Measurements from ENCODE around the gene C1orf35.

C1orf35 gene

DNA sequence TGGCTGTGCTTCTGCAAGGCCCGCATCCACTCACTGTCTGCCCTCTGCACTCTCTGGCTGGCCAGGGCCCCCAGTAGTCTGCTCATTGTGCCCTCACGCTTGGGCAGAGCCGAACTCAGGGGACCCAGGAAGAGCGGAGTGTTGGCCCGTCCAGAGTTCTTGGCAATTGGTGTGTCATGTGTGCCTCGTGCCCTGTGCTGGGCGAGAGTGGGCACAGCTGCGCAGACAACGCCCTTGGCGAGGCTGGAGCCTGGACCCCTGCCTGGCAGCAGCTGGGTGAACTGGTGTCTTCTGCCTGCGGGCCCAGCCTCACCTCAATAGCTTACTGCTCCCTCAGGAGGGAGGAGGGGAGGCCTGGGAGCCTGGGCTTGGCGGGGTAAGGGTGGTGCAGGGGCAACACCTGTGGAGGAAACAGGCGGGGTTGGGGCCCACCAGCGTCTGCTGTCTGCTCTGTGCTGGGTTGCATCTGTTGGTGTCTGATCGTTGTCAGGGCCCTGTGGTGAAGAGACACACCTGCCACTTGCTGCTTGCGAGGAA is 39.1 kb upstream of the C1orf35 start:
- no peak for DNase-seq

DNA sequence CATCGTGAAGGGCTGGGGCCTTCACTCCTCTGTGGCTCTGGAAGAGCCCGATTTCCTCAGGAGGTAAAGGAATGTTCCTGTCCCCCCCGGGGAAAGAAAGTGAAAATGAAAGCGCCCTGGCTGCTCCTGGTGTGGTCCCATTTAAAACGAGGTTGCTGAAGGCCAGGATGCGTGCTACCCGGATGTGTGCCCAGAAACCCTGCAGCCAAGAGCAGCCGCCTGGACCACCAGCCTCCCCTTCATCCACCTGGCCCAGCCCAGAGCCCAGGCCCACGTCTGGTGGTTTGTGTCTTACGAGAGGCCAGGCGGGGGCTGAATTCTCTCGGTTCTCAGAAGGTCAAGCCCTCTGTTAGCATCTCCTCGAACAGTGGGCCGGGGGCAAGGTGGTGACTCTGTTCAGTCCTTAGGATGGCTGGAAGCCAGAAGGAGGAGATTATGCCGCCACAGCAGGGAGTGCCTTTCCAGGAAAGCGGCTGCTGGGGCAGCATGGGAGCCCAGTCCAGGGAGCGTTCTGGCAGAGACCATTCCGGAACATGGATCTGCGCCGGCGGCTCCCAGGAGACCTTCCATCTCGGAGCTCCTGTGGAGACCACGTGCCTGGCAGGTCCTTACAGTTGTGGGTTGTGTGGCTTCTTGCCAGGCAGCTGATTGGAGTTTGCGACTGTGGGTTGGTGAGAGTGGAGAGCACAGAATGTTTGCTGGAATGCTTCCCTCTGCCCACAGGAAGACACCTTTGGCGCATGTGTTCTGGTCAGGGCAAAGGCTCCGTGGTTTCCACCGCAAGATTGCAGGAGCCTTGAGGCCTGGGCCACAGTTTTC is 38.3 kb upstream of the C1orf35 start:
- DNase-seq: no peak

DNA sequence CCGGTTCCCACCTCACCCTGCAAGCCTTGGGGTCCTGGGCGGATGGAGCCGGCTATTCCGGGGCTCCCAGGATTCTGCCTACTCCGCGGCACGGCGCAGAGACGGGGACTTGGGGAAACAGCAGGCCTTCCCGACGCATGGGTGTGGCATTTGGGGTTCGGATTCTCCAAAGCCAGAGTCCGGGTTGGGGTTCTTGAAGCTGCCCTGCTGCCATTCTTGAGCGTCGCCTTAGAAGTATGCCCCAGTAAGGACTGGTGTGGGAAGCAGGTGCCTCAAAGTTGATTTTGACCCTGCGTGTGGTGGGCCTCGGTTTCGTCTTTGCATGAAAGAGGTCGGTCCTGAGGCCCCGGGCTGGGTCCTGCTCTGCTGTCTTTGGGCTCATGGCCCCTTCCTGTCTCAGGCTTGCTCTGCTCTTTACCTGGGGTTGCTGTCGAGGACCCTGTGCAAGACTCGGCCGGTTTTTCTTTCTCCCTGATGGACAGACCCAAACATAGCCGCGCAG is 37.6 kb upstream of the C1orf35 start:
- peak in 1 of 2 donors; percentile 29 for DNase-seq

DNA sequence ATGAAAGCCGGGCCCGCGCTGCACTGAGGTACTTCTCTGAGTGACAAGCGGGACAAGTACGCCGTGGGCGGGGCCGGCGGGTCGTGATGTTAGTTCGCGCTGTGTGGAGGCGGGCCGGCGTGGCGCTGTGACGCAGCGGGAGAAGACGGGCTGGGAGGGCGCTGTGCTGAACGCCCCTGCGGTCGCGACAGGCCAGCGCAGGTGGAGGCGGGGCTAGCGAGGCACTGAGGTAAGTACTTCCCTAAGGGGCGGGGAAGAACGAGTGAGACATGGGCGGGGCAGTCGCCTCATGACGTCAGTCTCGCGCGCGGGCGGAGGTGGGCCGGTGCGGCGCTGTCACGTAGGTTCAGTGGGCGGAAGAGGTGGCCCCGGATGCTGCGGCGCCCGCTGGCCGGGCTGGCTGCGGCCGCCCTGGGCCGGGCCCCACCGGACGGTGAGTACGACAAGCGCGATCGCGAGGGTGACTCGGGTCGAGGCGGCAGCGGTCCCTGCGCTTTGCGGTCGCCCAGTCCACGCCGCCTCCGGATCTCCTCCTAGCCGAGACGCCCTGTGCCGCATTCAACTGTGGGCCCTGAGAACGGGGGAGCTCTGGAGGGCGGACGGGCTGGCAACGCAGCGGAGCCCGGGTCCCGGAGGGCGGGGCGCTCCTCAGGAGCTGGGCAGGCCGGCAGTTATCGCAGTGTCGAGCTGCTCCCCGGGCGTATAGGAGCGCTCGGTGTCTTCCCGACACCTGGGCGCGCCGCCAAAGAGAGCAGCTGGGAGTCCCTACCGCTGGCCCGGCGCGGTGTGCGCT is 37.0 kb upstream of the C1orf35 start, which contains the start of gene GUK1:
GUK1 (plus strand) TSS at position 349 of the 793 bp plus-strand sequence; CDS start at position 373, 24 bp downstream.
- peak; percentile 100 for DNase-seq

DNA sequence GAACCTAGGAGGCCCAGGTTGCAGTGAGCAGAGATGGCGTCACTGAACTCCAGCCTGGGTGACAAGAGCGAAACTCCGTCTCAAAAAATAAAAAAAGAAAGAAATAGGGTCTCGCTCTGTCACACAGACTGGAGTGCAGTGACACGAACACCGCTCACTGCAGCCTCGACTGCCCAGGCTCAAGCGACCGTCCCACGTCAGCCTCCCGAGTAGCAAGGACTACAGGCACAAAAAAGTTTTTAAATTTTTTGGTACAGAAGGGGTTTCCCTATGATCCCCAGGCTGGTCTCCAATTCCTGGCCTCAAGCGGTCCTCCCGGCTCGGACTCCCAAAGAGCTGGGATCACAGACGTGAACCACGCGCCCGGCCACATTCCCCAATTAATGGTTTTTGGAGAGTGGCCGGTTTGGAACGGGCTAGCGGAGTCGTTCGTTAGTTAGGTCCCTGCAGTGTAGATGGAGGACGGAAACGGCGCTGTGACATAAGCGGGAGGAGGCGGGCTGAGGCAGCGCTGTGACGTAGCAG is 36.3 kb upstream of the C1orf35 start:
- DNase-seq: no peak

DNA sequence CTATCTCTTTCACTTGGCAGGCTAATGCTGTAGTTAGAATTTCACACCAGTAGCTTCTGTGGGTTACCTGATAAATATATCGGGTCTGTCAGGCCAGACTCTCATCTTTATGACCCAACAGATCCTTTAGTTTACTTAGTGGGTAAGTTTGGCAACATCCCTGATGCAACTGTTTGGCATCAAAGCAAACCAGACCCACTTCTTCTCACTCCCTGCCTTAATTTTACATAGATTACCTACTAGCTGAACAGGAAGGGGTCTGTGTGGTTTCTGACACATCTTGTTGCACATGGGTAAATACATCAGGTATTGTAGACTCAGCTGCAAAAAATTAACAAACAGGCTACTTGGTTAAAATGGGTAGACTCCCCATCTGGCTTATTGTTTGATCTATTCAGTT is 33.8 kb upstream of the C1orf35 start:
- DNase-seq: no peak

DNA sequence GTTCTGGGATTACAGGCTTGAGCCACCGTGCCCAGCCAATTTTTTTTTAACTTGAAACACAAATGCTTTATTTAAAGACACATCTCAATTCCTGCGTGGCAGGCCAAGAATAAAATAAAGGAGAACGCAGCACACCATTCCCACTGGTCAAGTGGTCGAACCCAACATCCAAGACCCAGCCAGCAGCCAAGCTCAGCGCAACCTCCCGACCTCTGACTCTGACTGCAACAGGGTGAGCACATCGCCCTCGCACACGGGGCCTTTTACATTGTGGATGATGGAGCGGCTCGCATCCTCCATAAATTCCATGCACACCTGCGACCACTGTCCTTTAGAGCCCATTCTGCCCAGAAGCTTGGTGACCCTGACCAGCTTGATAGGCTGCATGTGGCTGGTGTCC is 31.5 kb upstream of the C1orf35 start:
- no peak for DNase-seq

DNA sequence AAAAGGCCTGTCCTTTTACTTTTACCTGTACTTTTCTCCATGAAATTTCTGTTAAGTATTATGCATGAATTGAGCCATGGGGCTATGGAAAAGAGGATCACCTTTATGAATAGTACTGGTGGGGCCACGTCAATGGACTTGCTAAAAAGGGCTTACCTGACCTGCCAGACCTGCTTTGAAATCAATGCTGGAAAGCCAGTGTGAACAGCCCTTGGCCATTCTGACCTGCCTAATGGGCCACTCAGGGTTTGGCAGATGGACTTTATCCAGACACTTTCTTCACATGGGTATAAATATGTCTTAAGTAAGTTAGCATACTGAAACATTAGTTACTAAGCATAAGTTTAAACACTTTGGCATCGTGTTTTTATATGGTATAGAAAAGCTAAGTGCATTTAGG is 28.6 kb upstream of the C1orf35 start:
- DNase-seq: no peak

DNA sequence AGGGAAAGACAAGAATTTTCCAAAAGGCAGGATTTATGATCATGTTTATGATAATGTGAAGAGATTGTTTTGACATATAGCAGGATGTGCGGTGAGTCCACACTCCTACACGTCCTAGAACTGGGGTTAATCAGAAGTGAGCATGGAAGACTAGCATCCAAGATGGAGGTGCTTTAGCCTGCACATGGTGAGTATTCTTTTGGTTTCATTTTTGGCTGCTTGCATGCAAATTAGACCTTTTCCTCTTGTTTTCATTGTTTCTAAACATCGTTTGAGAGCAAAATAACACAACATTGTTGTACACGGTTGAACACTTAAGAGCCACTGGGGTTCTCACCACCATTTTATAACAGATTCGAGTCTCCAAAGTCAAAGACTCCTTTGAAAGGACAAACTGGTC is 22.1 kb upstream of the C1orf35 start:
- DNase-seq: no peak

DNA sequence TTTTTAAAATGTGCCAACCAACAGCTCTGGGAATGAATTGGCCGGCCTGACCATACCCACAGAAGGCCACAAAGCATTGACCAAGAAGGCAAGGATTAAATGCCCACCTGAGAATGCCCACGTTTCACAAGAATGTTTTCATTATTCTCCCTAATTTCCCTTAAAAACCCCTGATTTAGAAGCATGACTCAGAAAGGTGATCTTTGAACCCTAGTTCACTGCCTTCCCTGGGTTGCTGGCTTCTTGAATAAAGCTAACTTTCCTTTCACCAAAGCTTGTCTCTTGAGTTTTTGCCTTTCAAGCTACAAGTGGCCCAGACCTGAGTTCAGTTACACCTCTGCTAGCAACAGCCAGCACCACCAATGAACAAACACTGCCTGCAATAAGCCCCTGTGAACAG is 20.4 kb upstream of the C1orf35 start:
- no peak for DNase-seq

DNA sequence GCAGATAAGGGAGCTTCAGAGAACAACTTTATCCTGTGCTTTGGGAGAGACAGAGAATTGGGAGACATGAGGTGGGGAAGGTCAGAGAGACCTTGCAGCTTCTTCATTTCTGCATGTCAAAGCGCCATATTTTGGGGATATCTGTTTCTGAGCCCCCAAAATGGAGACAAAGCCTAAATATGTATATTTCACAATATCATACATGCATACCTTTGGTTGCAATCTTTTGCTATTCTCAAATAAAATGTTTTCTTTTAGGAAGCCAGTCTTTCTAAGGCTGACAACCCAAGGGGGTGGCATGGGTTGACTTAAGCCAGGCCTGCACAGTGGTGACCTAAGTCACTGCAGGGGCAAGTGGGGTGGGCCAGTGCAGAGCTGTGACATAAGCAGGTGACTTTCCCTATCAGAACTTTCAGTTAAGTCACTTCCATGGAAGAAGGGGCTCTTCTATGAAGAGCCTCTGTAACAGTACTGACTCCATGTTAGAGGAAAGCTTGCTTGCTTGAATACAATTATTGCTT is 19.9 kb upstream of the C1orf35 start:
- no peak for DNase-seq

DNA sequence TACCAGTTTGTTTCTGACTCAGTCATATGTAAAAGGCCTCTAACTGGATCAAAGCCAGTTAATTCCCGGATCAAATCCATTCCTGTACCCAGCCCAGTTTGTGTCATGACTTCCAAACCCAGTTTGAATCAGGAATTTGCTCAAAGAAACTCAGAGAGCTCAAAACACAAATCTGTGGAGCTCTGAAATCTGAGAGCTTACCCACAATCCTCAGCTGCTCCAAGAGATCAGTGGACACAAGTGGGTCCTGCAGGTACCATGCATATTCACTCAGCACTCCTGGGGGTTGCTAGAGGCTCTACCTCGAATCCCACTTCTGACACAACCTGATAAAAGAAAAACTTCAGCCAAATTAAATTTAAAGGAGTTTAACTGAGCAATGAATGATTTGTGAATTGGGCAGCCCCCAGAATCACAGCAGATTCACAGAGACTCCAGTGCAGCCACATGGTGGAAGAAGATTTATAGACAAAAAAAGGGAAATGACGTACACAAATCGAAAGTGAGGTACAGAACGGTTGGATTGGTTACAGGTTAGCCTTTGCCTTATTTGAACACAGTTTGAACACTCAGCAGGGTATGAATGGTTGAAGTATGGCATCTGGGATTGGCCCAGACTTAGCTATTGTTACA is 17.8 kb upstream of the C1orf35 start:
- DNase-seq: no peak

DNA sequence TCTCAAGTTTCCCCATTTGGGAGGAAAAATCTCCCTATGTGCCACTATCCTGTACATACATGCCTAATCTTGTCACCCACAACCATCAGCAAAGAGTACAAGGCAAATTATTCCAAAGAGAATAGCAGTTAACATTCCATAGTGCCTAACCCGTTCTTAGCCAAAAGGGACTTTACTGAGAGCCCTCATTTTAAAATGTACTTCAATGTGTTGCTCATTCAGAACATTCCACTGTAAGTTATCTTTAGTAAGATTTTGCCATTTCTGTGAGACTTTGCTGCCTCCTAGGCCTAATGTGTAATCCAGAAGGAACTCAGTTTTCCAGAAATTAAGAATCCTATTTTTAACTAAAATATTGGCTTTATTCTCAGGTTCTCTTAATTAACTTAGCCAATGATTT is 17.2 kb upstream of the C1orf35 start:
- DNase-seq: no peak

DNA sequence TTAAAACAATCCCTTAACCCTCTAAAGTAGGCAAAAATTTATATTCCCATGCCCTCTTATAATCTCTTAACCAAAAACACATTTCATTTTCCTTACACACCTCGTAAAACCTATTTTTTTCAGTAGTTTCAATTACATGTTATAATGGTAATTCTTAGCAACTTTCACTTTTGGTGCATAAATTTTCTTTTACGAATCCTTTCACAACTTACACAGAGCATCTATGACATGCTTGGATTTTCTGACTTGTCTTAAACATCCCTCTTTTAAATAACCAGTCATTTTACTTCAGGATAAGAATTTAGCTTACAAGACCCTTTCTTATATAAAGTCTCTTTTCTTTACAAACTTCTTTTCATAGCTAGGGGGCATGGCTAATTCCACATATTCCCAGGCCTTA is 14.9 kb upstream of the C1orf35 start:
- no peak for DNase-seq

DNA sequence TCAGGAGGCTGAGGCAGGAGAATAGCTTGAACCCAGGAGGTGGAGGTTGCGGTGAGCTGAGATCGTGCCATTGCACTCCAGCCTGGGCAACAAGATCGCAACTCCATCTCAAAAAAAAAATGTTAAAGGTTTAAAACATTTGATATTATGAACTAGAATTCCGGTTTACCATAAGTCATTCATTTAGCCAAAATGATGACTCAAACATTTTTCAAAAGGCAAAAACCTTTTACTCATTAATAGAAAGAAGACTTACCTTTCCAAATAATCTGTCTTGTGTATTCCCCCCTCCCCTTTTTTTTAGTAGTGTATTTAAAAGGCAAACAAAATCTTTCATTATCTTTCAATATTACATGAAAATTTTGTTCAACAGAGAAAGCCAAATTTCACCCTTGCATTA is 14.2 kb upstream of the C1orf35 start:
- no peak for DNase-seq

DNA sequence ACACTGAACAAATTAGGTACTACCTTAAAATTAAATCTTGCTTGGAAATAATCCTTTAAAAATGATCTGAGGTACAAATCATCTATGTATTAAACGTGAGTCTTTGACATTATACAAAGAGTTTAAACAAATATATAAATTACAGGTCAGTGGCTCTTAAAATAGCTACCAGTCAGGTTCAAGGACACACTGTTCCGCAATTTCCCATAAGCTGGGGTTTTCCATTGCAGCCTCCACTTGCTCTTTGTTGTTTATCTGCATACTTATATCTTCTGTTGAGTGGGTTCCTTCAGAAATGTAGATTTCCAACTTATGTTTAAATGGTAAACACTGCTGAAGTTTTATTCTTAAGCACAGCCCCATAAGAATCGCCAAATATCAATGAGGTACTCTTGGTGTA is 11.7 kb upstream of the C1orf35 start:
- DNase-seq: no peak

DNA sequence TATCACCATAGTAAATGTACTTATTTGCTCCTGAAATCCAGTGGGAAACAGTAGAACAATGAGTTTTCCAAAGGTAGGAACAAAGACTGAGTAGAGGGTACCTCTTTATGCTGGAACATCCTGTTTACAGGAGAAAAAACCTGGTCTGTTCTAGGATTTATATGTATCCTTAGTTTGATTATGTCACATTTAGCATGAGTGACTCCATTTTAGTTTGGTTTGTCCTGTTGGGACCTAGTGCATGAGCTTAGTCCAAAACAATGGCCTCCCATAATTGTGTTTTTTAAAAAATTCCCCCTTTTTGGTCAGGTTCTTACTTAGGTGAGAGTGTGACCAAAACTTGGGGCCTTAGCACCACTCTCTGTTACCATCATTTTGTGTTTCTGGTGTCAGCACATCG is 9.5 kb upstream of the C1orf35 start:
- no peak for DNase-seq

DNA sequence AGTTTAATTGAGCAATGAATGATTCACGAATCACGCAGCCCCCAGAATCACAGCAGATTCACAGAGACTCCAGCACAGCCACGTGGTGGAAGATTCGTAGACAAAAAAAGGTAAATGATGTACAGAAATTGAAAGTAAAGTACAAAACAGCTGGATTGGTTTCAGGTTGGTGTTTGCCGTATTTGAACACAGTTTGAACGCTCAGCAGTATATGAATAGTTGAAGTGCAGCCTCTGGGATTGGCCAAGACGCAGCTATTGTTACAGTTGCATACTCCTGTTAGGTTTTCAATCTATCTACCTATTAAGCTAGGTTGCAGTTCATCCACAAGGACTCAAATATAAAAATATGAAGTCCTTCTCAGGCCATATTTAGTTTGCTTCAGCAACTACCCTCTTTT is 9.0 kb upstream of the C1orf35 start:
- no peak for DNase-seq

DNA sequence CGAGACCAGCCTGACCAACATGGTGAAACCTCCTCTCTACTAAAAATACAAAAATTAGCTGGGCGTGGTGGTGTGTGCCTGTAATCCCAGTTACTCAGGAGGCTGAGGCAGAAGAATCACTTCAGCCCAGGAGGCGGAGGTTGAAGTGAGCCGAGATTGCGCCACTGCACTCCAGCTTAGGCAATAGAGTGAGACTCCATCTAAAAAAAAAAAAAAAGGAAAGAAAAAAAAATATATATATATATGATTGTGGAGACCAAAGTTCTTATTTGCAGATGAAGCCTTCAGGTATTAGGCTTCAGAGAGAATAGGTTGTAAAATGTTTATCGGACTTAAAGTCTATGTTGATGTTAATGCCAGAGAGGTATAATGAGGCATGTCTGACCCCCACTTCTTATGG is 8.2 kb upstream of the C1orf35 start:
- peak; percentile 32 to 52 for DNase-seq

DNA sequence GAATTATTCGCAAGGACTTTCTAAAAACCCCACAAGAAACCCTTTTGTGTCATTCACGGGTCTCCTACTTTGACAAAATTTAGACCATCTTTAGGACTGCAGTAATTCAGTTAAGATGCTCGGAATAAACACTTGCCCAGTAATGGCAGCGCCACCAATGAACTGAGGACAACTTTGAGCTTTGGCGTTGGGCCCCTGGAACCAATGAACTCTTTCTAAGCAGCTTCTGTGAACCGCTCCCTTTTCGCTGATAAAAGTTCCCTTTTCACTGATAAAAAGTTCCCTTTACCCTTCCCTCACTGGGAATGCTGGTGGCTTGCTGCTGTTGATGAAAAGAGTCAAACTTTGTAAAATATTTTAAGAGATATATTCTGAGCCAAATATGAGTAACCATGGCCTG is 7.4 kb upstream of the C1orf35 start:
- no peak for DNase-seq

DNA sequence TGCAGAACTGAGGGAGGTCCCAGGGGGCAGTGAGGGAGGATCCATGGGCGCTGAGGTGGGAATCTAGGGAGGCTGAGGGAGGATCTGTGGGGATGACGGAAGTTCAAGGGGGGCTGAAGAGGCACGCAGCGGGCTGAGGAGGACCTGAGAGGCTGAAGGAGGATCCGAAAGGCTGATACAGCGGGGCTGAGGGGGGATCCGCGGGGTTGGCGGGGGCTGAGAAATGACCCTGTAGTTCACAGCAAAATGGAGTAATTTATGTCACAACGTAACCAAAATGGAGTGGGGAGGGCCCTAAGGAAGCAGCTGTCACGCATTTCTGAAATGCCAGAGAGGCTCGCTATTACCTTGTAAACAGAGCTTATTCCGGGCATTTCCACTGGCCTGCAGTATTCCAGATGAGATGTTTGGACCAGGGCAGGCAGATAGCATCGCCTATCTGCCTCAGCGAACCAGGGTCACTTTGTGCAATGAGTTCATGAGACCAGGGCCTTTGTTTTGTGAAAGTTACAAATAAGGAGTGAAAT is 6.9 kb upstream of the C1orf35 start:
- DNase-seq: no peak

Data from inflammatory macrophage (primary cell).